Parathyroid adenoma (tissue), 2 donors: ENCODE results near the gene ZNF605.

Experiments
- H2AFZ ChIP-seq: fragments of 300-600 bp; sonication (generic); one replicate; pipeline ENCODE4 v1.7.0; 2017; ENCODE audit warnings: antibody characterized with exemption, mild to moderate bottlenecking
- H3K27ac ChIP-seq: fragments of 300-600 bp; sonication (generic); one replicate; pipeline ENCODE4 v1.7.0; 2017
- H3K27me3 ChIP-seq: fragments of 300-600 bp; sonication (generic); one replicate; pipeline ENCODE4 v1.7.0; 2017; ENCODE audit warnings: low read length; ENCODE audit not compliant: control insufficient read depth, insufficient read depth
- H3K36me3 ChIP-seq: fragments of 300-600 bp; sonication (generic); one replicate; pipeline ENCODE4 v1.7.0; 2017; ENCODE audit warnings: low read length; ENCODE audit not compliant: control insufficient read depth, insufficient read depth
- H3K4me1 ChIP-seq: fragments of 300-600 bp; sonication (generic); one replicate; pipeline ENCODE4 v1.7.0; 2017; ENCODE audit warnings: control low read depth
- H3K4me2 ChIP-seq: fragments of 300-600 bp; sonication (generic); one replicate; pipeline ENCODE4 v1.7.0; 2017; ENCODE audit warnings: low read length
- H3K4me3 ChIP-seq: fragments of 300-600 bp; sonication (generic); one replicate; pipeline ENCODE4 v1.7.0; 2017; ENCODE audit warnings: low read depth, low read length
- H3K79me2 ChIP-seq: fragments of 300-600 bp; sonication (generic); one replicate; pipeline ENCODE4 v1.7.0; 2017; ENCODE audit warnings: control low read depth
- H3K9ac ChIP-seq: fragments of 300-600 bp; sonication (generic); one replicate; pipeline ENCODE4 v1.7.0; 2017; ENCODE audit warnings: mild to moderate bottlenecking
- H3K9me3 ChIP-seq: fragments of 300-600 bp; sonication (generic); one replicate; pipeline ENCODE4 v1.7.0; 2017; ENCODE audit warnings: low read length; ENCODE audit not compliant: control insufficient read depth
- TF ChIP-seq, protein P1 (sequence below): fragments of 300-600 bp; sonication (generic); IDR thresholded peaks from one replicate; pipeline ENCODE4 v1.7.0; 2017; ENCODE audit warnings: antibody characterized with exemption, mild to moderate bottlenecking
- donor health status: primary hyperparathyroidism.

ZNF605 gene

DNA sequence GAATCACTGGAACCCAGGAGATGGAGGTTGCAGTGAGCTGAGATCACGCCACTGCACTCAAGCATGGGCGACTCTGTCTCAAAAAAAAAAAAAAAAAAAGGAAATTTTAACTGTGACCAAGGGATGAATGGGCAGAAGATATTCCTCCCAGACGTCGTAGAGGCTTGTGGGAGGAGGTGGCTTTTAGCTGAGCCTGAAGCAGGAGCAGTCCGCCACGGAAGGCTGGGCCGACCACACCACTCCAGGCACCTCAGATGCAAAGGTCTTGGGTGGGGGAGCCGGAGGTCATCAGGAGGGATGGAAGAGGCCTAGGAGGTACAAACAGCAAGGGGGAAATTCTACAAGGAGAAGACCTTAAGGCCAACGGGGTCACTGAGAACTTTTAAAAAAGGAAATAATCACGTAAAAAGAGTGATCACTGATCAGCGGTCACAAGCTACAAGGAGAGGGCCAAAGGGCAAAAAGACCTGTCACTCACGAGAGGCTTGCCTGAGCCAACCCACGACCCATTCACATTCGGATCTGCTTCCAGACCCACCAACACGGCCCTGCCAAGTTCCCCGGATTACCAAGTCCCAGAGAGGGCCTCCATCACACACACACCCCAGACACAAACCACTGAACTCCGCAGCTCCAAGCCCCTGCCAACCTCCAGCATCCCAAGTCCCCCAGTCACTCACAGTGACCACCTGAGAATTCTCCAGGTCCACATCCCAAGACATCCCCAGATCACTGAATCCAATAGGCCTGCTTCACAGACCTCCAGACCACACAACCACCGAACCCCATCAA, 3.5 kb downstream of the ZNF605 start:
- Histone ChIP-seq H3K4me1 (no peaks in the 10 kb centered on the region), H3K36me3 (no peaks in the 10 kb centered on the region), H3K79me2 (peaks cover 2% of the 10 kb centered on the region), H3K9ac (no peak overlapping the region), H3K27ac (no peak overlapping the region), H2AFZ (no peak overlapping the region), H3K9me3 (no peaks in the 10 kb centered on the region), H3K27me3 (no peaks in the 10 kb centered on the region), H3K4me2 (no peak overlapping the region), H3K4me3 (no peak overlapping the region)
- TF ChIP-seq, protein P1, sequence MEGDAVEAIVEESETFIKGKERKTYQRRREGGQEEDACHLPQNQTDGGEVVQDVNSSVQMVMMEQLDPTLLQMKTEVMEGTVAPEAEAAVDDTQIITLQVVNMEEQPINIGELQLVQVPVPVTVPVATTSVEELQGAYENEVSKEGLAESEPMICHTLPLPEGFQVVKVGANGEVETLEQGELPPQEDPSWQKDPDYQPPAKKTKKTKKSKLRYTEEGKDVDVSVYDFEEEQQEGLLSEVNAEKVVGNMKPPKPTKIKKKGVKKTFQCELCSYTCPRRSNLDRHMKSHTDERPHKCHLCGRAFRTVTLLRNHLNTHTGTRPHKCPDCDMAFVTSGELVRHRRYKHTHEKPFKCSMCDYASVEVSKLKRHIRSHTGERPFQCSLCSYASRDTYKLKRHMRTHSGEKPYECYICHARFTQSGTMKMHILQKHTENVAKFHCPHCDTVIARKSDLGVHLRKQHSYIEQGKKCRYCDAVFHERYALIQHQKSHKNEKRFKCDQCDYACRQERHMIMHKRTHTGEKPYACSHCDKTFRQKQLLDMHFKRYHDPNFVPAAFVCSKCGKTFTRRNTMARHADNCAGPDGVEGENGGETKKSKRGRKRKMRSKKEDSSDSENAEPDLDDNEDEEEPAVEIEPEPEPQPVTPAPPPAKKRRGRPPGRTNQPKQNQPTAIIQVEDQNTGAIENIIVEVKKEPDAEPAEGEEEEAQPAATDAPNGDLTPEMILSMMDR, result no peak

DNA sequence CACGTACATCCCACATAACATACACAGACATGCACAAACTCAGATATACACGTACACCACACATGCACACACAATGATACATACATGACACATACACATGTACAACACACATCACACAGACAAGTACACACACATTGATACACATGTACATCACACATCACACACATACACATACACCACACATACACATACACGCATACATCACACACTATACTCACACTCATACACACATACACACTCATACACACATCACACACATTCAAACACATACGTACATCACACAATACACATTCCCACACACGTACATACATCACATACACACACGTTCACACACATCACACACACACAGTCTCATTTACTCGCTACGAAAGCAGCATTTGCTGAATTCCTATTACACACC, 4.5 kb downstream of the ZNF605 start:
- H3K9me3 ChIP-seq, result no peaks in the 10 kb centered on the region
- TF ChIP-seq, protein P1, result no peak
- no peak overlapping the region for H3K27ac ChIP-seq
- no peak overlapping the region for H3K4me2 ChIP-seq
- H3K4me1 ChIP-seq, result no peaks in the 10 kb centered on the region
- no peaks in the 10 kb centered on the region for H3K36me3 ChIP-seq
- H3K79me2 ChIP-seq, result peaks cover 2% of the 10 kb centered on the region
- H3K27me3 ChIP-seq, result no peaks in the 10 kb centered on the region
- H3K4me3 ChIP-seq, result no peak overlapping the region
- no peak overlapping the region for H3K9ac ChIP-seq
- H2AFZ ChIP-seq, result no peak overlapping the region

DNA sequence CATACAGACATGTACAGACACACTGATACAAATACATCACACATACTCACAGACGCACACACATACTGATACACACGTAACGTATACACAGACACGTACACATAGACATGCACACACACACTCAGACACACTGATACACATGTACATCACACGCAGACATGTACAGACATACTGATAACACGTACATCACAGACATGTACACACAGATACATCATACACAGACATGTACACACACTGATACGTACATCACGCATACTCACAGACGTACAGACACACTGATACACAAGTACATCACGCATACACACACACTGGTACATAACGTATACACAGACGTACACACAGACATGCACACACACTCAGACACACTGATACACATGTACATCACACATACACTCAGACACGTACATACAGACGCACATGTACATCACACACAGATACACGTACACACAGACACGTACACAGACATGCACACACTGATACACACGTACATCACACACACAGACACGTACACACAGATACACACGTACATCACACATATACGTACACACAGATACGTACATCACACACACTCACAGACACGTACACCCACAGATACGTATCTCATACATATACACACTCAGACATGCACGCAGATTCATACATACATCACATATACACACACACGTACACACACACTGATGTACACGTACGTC, 5.1 kb downstream of the ZNF605 start:
- no peaks in the 10 kb centered on the region for H3K4me1 ChIP-seq
- no peaks in the 10 kb centered on the region for H3K36me3 ChIP-seq
- H3K9ac ChIP-seq, result no peak overlapping the region
- H2AFZ ChIP-seq, result no peak overlapping the region
- peaks cover 2% of the 10 kb centered on the region for H3K79me2 ChIP-seq
- no peak overlapping the region for H3K4me2 ChIP-seq
- TF ChIP-seq, protein P1, result no peak
- H3K27me3 ChIP-seq, result no peaks in the 10 kb centered on the region
- no peak overlapping the region for H3K27ac ChIP-seq
- H3K4me3 ChIP-seq, result no peak overlapping the region
- no peaks in the 10 kb centered on the region for H3K9me3 ChIP-seq

DNA sequence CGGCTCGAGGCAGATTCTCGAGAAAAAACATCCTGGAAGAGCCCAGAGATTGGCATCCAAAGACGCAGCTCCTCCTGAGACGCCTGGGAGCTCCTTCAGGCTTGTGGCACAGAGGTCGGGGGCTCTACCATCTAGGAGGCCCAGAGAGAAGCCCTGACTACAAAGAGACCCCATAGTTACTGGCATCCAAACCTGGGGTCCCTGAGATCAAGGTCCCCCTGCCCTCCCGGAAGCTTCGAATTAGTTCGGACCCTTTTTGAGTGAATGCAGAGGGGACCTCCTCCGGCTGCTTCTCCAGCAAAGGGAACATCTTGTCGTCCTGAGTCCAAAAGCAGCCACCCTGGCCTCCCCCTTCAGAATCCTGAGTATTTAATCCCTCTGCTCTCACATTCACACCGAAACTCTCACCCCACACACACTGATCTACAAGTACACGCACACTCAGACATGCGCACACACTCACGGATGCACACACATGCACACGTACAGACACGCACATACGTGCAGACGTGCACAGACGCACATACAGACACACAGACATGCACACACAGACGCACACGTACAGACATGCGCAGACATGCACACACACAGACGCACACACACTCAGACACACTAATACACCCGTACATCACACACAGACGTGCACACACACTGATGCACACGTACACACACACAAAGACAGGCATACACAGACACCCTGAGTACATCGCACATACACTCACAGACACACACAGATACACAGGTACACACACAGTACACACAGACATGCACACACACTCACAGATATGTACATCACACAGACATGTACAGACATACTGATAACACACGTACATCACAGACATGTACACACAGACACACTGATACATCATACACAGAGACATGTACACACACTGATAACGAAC, 5.9 kb downstream of the ZNF605 start:
- H3K9me3 ChIP-seq, result no peaks in the 10 kb centered on the region

More for the DNA sequence above, 5.9 kb downstream of the ZNF605 start:
- no peak overlapping the region for H3K4me3 ChIP-seq
- TF ChIP-seq, protein P1, result no peak
- no peak overlapping the region for H2AFZ ChIP-seq
- no peaks in the 10 kb centered on the region for H3K4me1 ChIP-seq
- H3K36me3 ChIP-seq, result peaks cover 2% of the 10 kb centered on the region
- no peak overlapping the region for H3K27ac ChIP-seq
- H3K27me3 ChIP-seq, result no peaks in the 10 kb centered on the region
- no peak overlapping the region for H3K4me2 ChIP-seq
- no peak overlapping the region for H3K9ac ChIP-seq
- no peaks in the 10 kb centered on the region for H3K79me2 ChIP-seq
